Liver (tissue), 9 donors: ENCODE results near the gene MAPKAP1. TPM values are rescaled to one million over a fixed set of nuclear protein-coding genes. Genes with fewer than 3 reads are reported as not detected.

Source experiments
- DNase-seq: peaks from one replicate; pipeline ENCODE4 v3.0.0-alpha.2; 2017; ENCODE audit warnings: low spot score
- H3K27ac ChIP-seq, 2 donors: one replicate each; pipeline ENCODE4 v1.7.0; 2013; ENCODE audit warnings: inconsistent platforms in 2 of 2, low read length in 2 of 2, control low read depth in 1 of 2, low read depth in 1 of 2, mild to moderate bottlenecking in 1 of 2
- H3K27me3 ChIP-seq, 4 donors: one replicate each; pipeline versions ENCODE4 v1.6.1 to v1.7.0; 2013; ENCODE audit warnings: low read length in 3 of 4, inconsistent platforms in 1 of 4, mild to moderate bottlenecking in 1 of 4, moderate library complexity in 1 of 4; ENCODE audit not compliant: control insufficient read depth in 4 of 4, insufficient read depth in 4 of 4
- H3K36me3 ChIP-seq, 4 donors: one replicate each; pipeline versions ENCODE4 v1.6.1 to v1.7.0; 2013; ENCODE audit warnings: low read length in 3 of 4, mild to moderate bottlenecking in 3 of 4, low read depth in 1 of 4, moderate library complexity in 1 of 4; ENCODE audit not compliant: control insufficient read depth in 4 of 4, insufficient read depth in 3 of 4
- H3K4me1 ChIP-seq, 4 donors: one replicate each; pipeline versions ENCODE4 v1.6.1 to v1.7.0; 2013; ENCODE audit warnings: low read length in 3 of 4, mild to moderate bottlenecking in 3 of 4, moderate library complexity in 1 of 4; ENCODE audit not compliant: control insufficient read depth in 4 of 4, insufficient read depth in 4 of 4
- H3K4me3 ChIP-seq, 3 donors: one replicate each; pipeline versions ENCODE4 v1.6.1 to v1.7.0; 2013; ENCODE audit warnings: low read length in 3 of 3, control low read depth in 1 of 3, low read depth in 1 of 3, mild to moderate bottlenecking in 1 of 3
- H3K9ac ChIP-seq, 2 donors: one replicate each; pipeline ENCODE4 v1.7.0; 2013; ENCODE audit warnings: low read length in 2 of 2, mild to moderate bottlenecking in 2 of 2, moderate library complexity in 2 of 2, control low read depth in 1 of 2, low read depth in 1 of 2
- H3K9me3 ChIP-seq, 4 donors: one replicate each; pipeline versions ENCODE4 v1.6.1 to v1.7.0; 2013; ENCODE audit warnings: low read length in 3 of 4; ENCODE audit not compliant: control insufficient read depth in 4 of 4
- CTCF ChIP-seq: fragments of 150-350 bp; IDR thresholded peaks from 2 replicates; pipeline ENCODE4 v1.5.1; 2017; ENCODE audit warnings: improper control_type of control experiment, low read depth, low read length; ENCODE audit not compliant: missing input control
- EGR1 ChIP-seq, 2 donors: IDR thresholded peaks; 2 replicates each; pipeline ENCODE4 v1.6.1; 2016 to 2018; ENCODE audit warnings: antibody characterized with exemption in 2 of 2, low read depth in 2 of 2
- FOXA1 ChIP-seq: IDR thresholded peaks from 2 replicates; pipeline ENCODE4 v1.6.1; 2016; ENCODE audit warnings: antibody characterized with exemption
- FOXA2 ChIP-seq: IDR thresholded peaks from 2 replicates; pipeline ENCODE4 v1.6.1; 2016; ENCODE audit warnings: antibody characterized with exemption
- GABPA ChIP-seq, 2 donors: IDR thresholded peaks in 1 of 2; conservative IDR thresholded peaks in 1 of 2; 2 replicates each; pipeline ENCODE4 v1.6.1; 2016; ENCODE audit warnings: antibody characterized with exemption in 2 of 2, mild to moderate bottlenecking in 1 of 2, moderate library complexity in 1 of 2
- HNF4A ChIP-seq, 2 donors: conservative IDR thresholded peaks; 2 replicates each; pipeline ENCODE4 v1.6.1; 2016; ENCODE audit warnings: antibody characterized with exemption in 2 of 2, mild to moderate bottlenecking in 2 of 2
- HNF4G ChIP-seq: IDR thresholded peaks from 2 replicates; pipeline ENCODE4 v1.6.1; 2016; ENCODE audit warnings: antibody characterized with exemption
- JUND ChIP-seq, 2 donors: IDR thresholded peaks; 2 replicates each; pipeline ENCODE4 v1.6.1; 2016; ENCODE audit warnings: antibody characterized with exemption in 2 of 2
- MAX ChIP-seq: IDR thresholded peaks from 2 replicates; pipeline ENCODE4 v1.6.1; 2016; ENCODE audit warnings: antibody characterized with exemption
- NR2F2 ChIP-seq: IDR thresholded peaks from 2 replicates; pipeline ENCODE4 v1.6.1; 2016; ENCODE audit warnings: antibody characterized with exemption
- RAD21 ChIP-seq, 2 donors: IDR thresholded peaks; 2 replicates each; pipeline ENCODE4 v1.6.1; 2016; ENCODE audit warnings: antibody characterized with exemption in 2 of 2, mild to moderate bottlenecking in 2 of 2
- REST ChIP-seq: IDR thresholded peaks from 2 replicates; pipeline ENCODE4 v1.6.1; 2016; ENCODE audit warnings: antibody characterized with exemption, mild to moderate bottlenecking
- RXRA ChIP-seq, 2 donors: IDR thresholded peaks; 2 replicates each; pipeline ENCODE4 v1.6.1; 2017 to 2018; ENCODE audit warnings: antibody characterized with exemption in 2 of 2, mild to moderate bottlenecking in 1 of 2
- SP1 ChIP-seq: IDR thresholded peaks from 2 replicates; pipeline ENCODE4 v1.6.1; 2018; ENCODE audit warnings: antibody characterized with exemption, mild to moderate bottlenecking
- TAF1 ChIP-seq: conservative IDR thresholded peaks from 2 replicates; pipeline ENCODE4 v1.6.1; 2016; ENCODE audit warnings: antibody characterized with exemption, mild to moderate bottlenecking
- YY1 ChIP-seq: IDR thresholded peaks from 2 replicates; pipeline ENCODE4 v1.6.1; 2016; ENCODE audit warnings: antibody characterized with exemption, mild to moderate bottlenecking
- WGBS: extraction: QIAGEN DNeasy Blood & Tissue Kit; methylation state at CpG from one replicate; pipeline ENCODE4 v1.1.7; 2013; 5-methylcytosine and 5-hydroxymethylcytosine counted together
- polyA plus RNA-seq, 2 donors: library from polyadenylated mRNA; stranded (reverse) in 1 of 2; unstranded in 1 of 2; fragments of 200-250 nt in 1 of 2; fragments of >200 nt in 1 of 2; fragmentation: Nextera tagmentation in 1 of 2; extraction: Ambion mirVana in 1 of 2; gene quantifications; one replicate each; pipeline versions ENCODE4 v1.2.1 to v1.2.3, GENCODE V29; 2013 to 2015
- total RNA-seq, 2 donors: library from RNA; depleted of rRNA; stranded (reverse); fragments of >200 nt; gene quantifications; one replicate each; pipeline ENCODE4 v1.2.3, GENCODE V29; 2014
- TF ChIP-seq, protein P1 (sequence below): IDR thresholded peaks from 2 replicates; pipeline ENCODE4 v1.6.1; 2016; ENCODE audit warnings: antibody characterized with exemption
- donor health status: healthy.
- donor health status: healthy.
- donor health status: healthy.
- donor health status: healthy.
- donor health status: healthy.

MAPKAP1 gene
- total and polyA plus RNA-seq, 4 donors = 23.6 to 55.9 (median 32.7) TPM

- TF ChIP-seq SP1 = no peak
These were observed 50.4 kb downstream of the MAPKAP1 start (continued) for GRCh38 chr9:125656560-125656959.

GRCh38 chr9:125655691-125656410 is 51.2 kb downstream of the MAPKAP1 start:
- WGBS = 94% methylated on average over 5 of the region's 5 CpGs
- TF ChIP-seq REST = no peak
- no peak for TF ChIP-seq TAF1
- no peak for TF ChIP-seq CTCF
- TF ChIP-seq HNF4A (conservative IDR thresholded peaks at IDR 0.05) = no peak
- TF ChIP-seq, protein P1, sequence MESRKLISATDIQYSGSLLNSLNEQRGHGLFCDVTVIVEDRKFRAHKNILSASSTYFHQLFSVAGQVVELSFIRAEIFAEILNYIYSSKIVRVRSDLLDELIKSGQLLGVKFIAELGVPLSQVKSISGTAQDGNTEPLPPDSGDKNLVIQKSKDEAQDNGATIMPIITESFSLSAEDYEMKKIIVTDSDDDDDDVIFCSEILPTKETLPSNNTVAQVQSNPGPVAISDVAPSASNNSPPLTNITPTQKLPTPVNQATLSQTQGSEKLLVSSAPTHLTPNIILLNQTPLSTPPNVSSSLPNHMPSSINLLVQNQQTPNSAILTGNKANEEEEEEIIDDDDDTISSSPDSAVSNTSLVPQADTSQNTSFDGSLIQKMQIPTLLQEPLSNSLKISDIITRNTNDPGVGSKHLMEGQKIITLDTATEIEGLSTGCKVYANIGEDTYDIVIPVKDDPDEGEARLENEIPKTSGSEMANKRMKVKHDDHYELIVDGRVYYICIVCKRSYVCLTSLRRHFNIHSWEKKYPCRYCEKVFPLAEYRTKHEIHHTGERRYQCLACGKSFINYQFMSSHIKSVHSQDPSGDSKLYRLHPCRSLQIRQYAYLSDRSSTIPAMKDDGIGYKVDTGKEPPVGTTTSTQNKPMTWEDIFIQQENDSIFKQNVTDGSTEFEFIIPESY = no peak
- no peak for TF ChIP-seq MAX
- TF ChIP-seq FOXA1 = no peak
- TF ChIP-seq HNF4G = no peak
- no peak for TF ChIP-seq JUND (IDR thresholded peaks at IDR 0.05)
- no peak for TF ChIP-seq YY1
- TF ChIP-seq RXRA (IDR thresholded peaks at IDR 0.05) = no peak
- TF ChIP-seq FOXA2 = no peak
- TF ChIP-seq SP1 = no peak
- no peak for TF ChIP-seq GABPA (IDR thresholded peaks at IDR 0.05 in 1 of 2, conservative IDR thresholded peaks at IDR 0.05 in 1 of 2)
- TF ChIP-seq RAD21 (IDR thresholded peaks at IDR 0.05) = no peak
- TF ChIP-seq EGR1 (IDR thresholded peaks at IDR 0.05; ENCODE audit: low read depth in 2 of 2) = no peak
- TF ChIP-seq NR2F2 = no peak
- Histone ChIP-seq H3K9ac (no peak overlapping the region), H3K36me3 (peaks cover 0 to 4% (median 1%) of the 10 kb centered on the region in 4 donors), H3K9me3 (no peaks in the 10 kb centered on the region), H3K4me1 (no peaks in the 10 kb centered on the region), H3K27ac (no peak overlapping the region), H3K4me3 (no peak overlapping the region), H3K27me3 (no peaks in the 10 kb centered on the region)
- DNase-seq = no peak
